ENCODE data around the gene LRRC4B.

LRRC4B gene

GRCh38 chr19:50501186-50501567 lies 67.1 kb downstream of the LRRC4B start:
- no peak for DNase-seq

DNA sequence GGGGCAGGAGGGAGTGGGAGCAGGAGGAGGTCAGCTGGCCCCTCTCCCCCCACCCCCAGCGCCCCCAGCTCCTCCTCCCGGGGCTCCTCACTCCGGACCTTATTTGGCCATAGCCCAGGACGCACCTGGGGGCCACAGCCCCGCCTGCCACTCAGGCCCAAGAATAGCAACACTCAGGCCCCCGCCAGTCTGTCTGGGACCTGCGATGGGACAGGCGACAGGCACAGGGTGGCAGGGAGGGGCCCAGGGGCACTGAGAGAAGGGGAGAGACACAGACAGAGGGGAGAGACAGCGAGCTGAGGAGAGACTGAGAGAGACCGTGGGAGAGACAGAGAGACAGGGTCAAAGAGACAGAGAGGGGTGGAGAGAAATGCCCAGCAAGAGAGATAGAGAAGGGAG lies 67.5 kb downstream of the LRRC4B start:
- DNase-seq, result no peak

GRCh38 chr19:50500060-50500752 lies 68.0 kb downstream of the LRRC4B start:
- DNase-seq, result no peak

DNA sequence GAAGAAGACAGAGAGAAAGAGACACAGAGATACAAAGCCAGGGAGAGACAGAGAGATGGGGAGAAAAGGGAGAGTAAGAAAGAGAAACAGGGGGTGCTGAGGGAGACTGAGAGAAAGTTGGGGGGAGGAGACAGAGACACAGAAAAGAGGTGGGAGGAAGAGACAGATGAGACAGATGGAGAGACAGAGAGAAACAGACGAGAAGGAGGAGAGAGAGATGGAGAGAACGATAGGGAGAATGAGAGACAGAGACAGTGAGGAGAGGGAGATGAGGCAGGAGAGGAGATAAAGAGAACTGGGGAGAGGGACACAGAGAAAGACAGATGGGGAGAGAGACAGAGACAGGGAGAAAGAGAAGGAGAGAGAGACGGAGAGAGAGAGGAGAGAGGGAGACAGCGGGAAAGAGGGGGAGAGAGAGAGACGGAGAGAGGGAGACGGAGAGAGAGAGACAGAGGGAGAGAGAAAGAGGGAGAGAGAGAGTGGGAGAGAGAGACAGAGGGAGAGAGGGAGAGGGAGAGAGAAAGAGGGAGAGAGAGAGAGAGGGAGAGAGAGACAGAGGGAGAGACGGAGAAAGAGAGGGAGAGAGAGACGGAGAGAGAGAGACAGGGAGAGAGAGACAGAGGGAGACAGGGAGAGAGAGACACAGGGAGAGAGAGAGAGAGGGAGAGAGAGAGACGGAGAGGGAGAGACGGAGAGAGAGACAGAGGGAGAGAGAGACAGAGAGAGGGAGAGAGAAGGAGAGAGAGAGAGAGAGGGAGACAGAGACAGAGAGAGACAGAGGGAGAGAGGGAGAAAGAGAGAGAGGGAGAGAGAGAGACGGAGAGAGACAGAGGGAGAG lies 69.8 kb downstream of the LRRC4B start:
- DNase-seq, result no peak

DNA sequence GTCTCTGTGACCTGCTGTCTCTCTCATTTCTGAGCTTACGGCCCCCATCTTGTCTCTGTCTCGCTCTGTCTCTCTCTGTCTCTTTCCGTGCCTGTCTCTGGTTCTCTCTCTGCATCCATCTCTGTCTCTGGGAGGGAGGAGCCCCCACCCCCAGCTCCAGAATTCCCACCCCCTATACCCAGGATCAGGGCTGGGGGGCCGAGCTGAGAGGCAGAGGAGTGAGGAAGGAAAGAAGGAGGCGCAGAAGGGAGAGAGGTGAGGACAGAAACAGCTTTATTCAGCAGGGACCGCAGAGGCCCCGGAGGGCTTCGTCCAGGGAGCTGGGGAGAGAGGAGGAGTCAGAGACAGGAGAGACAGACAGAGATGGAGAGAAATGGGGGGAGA lies 71.2 kb downstream of the LRRC4B start:
- DNase-seq, result no peak

GRCh38 chr19:50496189-50497021 lies 71.8 kb downstream of the LRRC4B start:
- no peak for DNase-seq

DNA sequence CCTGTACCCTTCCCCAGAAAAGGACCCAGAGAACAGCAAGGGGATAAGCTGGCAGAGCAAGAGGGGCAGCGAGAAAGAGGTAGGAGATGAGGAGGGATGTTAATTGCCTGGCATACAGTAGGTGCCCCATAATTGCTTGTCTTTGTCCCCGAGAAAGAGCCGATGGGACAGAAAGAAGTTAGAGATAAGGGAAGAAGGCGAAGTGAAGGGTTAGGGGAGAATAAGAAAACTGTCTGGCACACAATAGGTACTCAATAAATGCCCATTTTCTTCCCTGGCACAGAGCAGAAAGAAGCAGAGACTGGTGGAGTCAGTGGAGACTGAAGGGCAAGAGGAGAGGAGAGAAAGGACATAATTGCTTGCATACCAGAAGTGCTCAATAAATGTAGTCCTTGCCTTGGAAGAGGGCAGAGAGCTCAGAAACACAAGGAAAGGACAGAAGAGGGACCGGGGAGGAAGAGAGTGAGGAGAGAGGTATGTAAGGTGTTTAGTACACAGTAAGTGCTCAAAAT lies 73.2 kb downstream of the LRRC4B start:
- DNase-seq, result no peak

DNA sequence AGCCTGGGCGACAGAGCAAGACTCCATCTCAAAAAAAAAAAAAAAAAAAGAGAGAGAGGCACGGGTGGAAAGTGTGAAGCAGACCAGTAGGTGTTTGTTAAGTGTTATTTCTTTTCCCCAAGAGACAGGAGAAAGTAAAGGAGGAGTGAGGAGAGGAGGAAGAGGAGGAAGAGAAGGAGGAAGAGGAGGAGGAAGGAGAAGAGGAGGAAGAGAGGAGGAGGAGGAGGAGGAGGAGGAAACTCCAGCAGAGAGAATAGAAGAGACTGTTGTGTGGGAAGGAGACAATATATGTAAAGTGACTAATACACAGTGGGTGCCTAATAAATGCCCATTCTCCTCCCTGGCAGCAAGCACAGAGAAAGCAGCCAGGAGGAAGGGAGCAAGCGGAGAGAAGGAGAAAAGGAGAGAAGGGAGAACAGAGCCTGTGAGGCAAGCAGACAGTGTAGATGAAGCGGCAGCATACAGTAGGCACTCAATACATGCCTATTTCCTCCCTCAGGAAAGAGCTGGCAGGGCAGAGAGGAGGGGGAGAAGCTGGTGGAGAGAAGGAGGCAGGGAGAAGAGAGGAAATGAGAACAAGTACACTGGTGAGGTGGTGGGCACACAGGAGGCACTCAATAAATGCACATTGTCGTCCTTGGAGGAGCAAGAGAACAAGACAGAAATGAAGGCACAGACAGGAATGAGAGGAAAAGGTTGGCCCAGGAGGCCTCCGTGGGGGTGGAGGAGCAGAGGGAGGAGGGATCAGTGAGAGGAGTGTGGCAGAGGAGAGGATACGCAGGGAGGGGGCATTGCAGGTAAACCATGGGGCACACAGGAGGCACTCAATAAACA lies 73.8 kb downstream of the LRRC4B start:
- DNase-seq, result no peak

DNA sequence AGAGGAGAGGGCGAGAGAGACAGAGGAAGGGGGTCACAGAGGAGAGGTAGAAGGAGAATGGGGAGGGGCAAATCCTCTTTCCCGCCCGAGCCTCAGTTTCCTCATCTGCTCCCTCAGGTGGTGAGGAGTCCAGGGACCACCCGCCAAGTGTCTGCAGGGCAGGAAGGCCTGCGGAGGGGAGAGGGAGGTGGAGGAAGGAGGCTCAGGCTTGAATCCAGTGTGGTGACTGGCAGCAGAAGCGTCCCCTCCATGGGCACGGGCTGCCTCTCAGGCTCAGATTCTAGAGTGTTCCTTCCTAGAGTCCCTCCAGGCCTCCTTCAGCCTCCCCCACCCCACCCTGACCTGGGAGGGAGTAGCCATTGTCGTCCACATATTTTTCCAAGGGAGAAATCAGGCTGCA lies 75.1 kb downstream of the LRRC4B start:
- no peak for DNase-seq

DNA sequence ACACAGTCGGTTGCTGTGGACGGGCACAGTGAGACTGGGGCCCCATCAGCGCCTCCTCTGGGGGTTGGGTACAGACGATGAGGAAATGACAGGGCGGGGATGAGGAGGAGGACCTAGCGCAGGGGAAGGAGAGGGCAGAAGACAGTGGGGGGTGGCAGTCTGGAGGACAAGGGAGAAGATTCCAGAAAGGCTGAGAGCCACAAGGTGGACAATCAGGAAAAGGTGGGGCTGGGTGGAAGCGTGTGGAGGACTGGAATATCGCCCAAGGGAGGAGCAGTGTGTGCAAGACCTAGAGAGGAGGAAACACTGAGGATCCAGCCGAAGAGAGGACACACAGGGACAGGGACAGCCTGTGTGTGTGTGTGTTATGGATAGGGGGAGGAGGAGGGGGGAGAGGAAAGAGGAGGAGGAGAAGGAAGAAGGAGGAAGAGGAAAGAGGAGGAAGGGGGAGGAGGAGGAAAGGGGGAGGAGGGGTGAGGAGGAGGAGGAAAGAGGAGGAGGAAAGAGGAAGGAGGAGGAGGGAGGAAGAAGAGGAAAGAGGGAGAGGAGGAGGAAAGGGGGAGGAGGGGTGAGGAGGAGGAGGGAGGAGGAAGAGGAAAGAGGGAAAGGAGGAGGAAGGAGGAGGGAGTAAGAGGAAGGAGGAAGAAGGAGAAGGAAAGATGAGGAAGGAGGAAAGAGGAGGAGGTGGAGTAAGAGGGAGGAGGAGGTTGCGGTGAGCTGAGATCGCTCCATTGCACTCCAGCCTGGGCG lies 75.8 kb downstream of the LRRC4B start:
- DNase-seq, result no peak

GRCh38 chr19:50490991-50491472 lies 77.2 kb downstream of the LRRC4B start:
- DNase-seq, result no peak

- no peak for DNase-seq
These were observed 77.8 kb downstream of the LRRC4B start for GRCh38 chr19:50490411-50490811.

DNA sequence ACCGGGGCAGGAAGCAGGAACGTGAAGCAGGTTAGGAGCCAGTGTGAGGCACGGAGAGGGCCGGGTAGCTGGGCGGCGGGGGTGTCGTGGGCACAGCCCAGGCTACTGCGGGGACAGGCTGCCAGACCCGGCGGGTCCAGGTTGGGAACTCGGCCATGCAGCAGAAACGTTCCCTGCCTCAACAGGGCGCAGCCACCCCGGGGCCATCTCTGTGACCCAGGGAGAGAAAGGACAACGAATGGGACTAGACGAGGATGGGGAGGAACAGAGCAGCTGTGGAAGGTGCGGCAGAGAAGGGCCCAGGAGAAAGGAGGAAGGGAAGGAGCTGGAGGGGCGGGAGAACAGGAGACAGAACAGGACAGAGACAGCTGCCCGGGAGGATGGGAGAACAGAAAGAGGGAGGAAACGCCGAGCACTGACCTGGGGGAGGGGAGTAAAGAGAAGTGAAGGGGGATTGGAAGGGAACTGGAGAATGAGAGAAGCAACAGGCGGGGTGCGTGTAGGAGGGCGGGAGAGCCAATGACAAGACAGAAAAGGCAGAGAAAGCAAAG lies 78.7 kb downstream of the LRRC4B start:
- no peak for DNase-seq

DNA sequence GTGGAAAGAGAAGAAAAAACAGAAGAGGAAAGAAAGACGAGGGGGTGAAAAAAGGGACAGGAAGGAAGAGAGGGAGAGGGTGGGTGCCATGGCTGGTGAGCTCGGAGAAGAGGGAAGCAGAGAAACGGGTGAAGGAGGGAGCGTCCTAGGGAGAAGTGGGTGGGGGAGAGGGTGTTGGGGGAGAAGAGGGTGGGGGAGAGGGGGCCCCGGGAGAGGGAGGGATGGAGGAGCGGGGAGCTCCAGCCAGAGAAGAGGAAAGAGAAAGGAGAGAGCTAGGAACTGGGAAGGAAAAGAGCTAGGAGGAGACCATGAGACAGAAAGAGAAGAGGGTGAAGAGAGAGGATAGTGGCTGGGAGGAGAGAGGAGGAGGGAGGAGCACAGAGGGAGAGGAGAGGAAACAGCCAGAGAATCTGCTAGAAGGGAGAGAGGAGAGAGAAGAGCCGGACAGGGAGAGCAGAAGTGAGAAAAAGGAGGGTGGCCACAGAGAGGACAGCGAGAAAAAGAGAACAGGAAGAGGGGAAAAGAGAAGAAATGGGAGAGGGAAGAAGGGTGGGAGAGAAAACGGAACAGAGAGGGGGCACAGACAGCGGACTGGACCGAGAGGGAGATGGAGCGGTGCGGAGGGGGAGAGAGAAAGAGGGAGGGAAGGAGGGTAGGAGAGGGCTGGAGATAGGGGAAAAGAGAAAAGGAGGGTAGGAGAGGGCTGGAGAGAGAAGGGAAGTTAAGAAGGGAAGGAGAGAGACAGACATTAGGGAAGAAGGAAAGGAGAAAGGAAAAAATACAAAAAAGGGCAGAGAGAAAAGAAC lies 79.6 kb downstream of the LRRC4B start:
- DNase-seq, result no peak

DNA sequence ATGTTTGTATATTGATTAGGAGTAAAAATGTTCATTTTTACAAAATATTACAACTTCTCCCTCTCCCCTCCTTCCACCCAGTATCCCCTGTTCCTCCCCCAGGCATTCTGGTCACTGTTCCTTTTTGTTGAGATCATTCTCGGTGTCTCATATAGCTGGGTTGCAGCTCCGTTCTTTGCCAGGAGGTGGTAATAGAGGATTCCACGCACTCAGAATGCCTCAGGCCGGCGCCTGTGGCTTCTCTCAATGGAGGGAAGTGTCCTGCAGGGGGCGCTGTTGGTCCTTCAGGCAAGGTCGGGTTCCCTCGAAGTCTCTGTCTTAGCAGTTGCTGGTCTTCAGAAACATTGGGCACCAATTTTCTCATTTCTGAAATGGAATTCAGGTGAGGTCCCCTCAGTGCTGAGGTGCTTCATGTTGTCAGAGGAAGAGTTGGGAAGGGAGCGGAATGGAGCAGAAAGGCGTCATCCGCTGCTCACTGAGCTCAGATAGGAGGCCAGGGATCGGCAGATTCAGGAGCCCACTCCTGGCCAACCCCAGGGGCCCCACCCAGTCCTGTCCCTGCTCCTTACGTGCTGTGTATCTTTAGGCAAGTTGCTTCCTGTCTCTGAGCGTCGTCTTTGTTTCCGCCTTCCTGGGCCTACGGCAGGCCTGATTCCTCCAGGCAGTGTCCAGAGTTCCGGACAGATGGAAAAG lies 81.3 kb downstream of the LRRC4B start:
- DNase-seq, result peak; percentile 59

DNA sequence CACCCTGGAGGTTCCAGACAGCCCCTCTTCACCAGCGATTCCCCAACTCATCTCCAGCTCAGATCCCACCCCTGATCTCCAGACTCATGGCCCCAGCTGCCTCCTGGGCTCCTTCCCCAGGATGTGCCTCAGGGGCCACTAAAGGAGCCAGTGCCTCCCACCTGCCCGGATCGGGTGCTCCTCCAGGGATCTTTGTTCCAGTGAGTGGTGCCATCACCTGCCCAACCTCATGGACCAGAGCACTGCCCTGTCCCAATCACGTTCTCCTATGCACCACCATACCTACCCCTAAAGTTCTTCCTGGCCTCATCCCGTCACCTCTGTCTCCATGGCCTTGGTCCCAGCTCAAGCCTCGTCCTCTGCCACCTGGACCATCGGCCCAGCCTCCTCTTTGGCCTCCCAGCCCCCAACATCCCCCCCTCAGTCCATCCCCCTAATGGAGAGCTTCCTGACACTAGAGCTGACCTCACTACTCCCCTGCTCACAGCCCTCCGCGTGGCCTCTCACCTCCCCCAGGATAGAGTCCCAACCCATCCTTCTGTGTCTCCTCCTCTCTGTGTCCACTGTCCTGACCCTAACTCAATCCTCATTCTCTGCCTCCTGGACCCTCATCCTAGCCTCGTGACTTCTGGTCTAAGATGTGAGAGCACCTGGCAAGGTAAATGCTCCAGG lies 82.8 kb downstream of the LRRC4B start:
- no peak for DNase-seq

GRCh38 chr19:50482916-50483315 lies 85.3 kb downstream of the LRRC4B start:
- DNase-seq, result no peak

DNA sequence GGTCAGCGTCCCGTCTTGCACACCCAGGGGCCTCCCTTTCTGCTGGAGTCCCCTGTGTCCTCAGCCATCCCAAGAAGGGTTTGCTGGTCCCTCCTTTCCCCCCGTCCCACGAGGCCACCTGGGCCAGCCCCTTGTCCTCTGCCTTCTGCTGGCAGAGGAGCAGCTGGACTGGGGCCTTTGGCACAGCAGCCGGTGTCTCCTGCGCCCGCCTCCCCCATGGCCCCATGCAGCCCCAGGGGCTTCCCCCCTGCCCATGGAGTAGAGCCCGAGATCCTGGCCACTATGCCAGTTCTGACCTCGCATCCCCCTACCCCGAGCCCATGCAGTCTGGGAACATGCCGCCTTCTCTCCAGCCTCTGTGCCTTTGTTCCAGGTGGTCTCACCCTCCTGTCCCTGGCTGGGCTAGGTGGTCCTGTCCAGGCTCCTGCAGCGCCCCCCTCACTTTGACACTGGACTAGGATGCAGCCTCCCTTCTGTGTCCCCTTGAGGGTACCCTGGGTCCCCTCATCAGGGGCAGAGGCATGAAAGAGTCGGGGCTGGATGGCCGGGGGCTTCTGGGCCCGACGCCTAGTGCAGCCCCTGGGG lies 85.9 kb downstream of the LRRC4B start:
- DNase-seq, result no peak
